EH (cell line): ENCODE results near the gene MYZAP.

Experiments used
- DNase-seq: peaks from one replicate; pipeline ENCODE4 v3.0.0-alpha.2; 2015; ENCODE audit warnings: low read depth

Gene MYZAP

GRCh38 chr15:57697588-57697987 lies 105.9 kb downstream of the MYZAP start:
- peak; percentile 93 for DNase-seq

GRCh38 chr15:57698243-57698642 lies 106.5 kb downstream of the MYZAP start:
- DNase-seq = no peak

GRCh38 chr15:57698991-57699390 lies 107.3 kb downstream of the MYZAP start:
- no peak for DNase-seq

- peak; percentile 66 for DNase-seq
Measured at GRCh38 chr15:57703387-57703786, 111.7 kb downstream of the MYZAP start.

- no peak for DNase-seq
Measured at GRCh38 chr15:57704441-57704840, 112.7 kb downstream of the MYZAP start.

GRCh38 chr15:57705746-57706404 lies 114.2 kb downstream of the MYZAP start:
- no peak for DNase-seq

GRCh38 chr15:57706405-57707209 lies 114.9 kb downstream of the MYZAP start, which contains the start of gene POLR2M:
Gene POLR2M, plus strand, starts transcription at chr15:57706714. Its CDS starts 129 bp downstream, at chr15:57706843.
- DNase-seq = peak; percentile 98

- DNase-seq = peak; percentile 47
Measured at GRCh38 chr15:57708047-57708446, 116.3 kb downstream of the MYZAP start.

- no peak for DNase-seq
Measured at GRCh38 chr15:57718309-57718708, 126.6 kb downstream of the MYZAP start.

- peak; percentile 45 for DNase-seq
Measured at GRCh38 chr15:57720867-57721266, 129.2 kb downstream of the MYZAP start.

GRCh38 chr15:57726411-57726810 lies 134.7 kb downstream of the MYZAP start:
- peak; percentile 64 for DNase-seq

GRCh38 chr15:57727031-57727430 lies 135.3 kb downstream of the MYZAP start:
- peak; percentile 83 for DNase-seq

GRCh38 chr15:57728436-57728835 lies 136.7 kb downstream of the MYZAP start:
- no peak for DNase-seq

GRCh38 chr15:57730876-57731275 lies 139.2 kb downstream of the MYZAP start:
- no peak for DNase-seq

GRCh38 chr15:57731530-57732103 lies 139.9 kb downstream of the MYZAP start:
- DNase-seq = no peak

- DNase-seq = peak; percentile 70
Measured at GRCh38 chr15:57732526-57733331, 141.0 kb downstream of the MYZAP start.

GRCh38 chr15:57734860-57735259 lies 143.2 kb downstream of the MYZAP start:
- DNase-seq = no peak
